ENCODE data around the gene TUBA3D.
"Not testable (repeated sequence)": the region's sequence is repeated elsewhere in the genome, so short reads cannot be mapped to it uniquely, and the experiment has no call there.

The TUBA3D gene

DNA sequence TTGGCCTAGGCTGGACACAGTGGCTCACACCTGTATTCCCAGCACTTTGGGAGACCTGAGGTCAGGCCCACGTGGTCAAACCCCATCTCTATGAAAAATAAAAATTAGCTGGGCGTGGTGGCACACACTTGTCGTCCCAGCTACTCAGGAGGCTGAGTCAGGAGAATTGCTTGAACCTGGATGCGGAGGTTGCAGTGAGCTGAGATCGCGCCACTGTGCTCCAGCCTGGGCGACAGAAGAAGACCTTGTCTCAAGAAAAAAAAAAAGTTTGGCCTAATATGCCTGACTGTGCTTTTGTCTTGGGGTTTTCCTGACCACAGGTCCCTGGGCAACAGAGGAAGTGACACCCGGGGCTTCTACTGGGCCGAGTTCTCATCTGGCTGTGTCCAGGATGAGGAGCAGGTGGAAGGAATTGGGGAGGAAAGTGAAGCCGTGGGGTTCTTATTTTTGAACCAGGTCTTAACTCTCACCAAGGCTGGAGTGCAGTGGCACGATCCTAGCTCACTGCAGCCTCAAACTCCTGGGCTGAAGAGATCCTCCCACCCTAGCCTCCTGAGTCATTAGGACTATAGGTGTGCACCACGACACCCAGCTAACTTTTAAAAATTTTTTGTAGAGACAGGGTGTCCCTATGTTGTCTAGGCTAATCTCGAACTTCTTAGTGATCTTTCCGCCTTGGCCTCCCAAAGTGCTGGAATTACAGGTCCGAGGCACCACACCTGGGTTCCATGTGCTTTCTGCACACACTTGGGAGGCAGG, 38.7 kb downstream of the TUBA3D start:
- DNase-seq (ENCODE audit: low read depth in 2 of 2) = not testable (repeated sequence)

DNA sequence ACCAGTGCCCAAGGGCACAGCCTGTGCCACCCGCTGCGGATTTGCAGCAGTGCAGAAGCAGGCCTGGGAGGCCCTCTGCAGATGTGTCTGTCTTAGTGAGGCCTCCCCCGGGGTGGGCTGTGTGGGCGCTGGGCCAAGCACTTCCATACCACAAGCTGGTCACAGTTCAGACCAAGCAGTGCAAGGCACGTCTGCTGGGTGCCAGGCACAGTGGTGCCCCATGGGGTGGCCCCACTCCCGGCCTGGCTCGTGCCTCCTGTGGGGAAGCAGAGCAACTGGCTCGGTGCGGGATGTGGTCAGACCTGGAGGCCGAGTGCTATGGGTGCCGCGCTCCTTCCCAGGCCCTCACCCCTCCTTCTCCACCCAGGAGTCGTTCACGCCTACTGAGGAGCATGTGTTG, 39.3 kb downstream of the TUBA3D start:
- DNase-seq (ENCODE audit: low read depth in 2 of 2) = not testable (repeated sequence)

DNA sequence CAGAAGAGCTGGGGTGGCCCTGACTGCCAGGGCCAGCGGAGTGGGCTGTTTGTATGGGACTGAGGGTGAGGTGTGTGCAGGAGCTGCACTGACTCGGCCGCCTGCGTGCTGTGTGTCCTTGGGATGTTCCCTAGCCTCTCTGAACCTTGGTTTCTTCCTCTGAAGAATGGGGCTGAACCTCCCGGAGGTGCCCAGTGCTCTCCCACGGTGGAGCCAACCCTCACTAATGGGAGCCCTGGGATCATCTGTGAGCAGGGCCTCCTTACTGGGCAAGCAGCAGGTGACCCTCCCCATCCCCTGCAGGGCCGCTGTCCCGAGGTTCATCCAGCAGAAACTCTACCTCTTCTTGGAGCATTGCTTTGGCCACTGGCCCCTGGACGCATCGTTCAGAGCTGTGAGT, 40.1 kb downstream of the TUBA3D start:
- DNase-seq (ENCODE audit: low read depth in 2 of 2) = no peak

DNA sequence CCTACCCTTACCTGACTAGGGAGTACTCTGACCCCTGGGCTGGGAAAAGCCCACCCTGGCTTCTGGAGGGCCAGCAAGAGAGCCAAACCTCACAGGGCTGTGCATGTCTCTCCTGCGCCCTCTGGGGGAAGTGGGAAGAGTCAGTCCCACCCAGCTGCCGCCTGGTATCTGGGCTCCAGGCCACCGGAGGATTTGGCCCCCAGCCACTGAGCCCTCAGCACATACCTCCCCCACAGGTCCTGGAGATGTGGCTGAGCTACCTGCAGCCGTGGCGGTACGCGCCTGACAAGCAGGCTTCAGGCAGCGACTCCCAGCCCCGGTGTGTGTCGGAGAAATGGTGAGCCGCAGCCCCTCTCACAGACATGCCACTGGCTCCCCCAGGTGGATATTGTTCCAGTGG, 40.7 kb downstream of the TUBA3D start:
- DNase-seq (ENCODE audit: low read depth in 2 of 2) = not testable (repeated sequence)

DNA sequence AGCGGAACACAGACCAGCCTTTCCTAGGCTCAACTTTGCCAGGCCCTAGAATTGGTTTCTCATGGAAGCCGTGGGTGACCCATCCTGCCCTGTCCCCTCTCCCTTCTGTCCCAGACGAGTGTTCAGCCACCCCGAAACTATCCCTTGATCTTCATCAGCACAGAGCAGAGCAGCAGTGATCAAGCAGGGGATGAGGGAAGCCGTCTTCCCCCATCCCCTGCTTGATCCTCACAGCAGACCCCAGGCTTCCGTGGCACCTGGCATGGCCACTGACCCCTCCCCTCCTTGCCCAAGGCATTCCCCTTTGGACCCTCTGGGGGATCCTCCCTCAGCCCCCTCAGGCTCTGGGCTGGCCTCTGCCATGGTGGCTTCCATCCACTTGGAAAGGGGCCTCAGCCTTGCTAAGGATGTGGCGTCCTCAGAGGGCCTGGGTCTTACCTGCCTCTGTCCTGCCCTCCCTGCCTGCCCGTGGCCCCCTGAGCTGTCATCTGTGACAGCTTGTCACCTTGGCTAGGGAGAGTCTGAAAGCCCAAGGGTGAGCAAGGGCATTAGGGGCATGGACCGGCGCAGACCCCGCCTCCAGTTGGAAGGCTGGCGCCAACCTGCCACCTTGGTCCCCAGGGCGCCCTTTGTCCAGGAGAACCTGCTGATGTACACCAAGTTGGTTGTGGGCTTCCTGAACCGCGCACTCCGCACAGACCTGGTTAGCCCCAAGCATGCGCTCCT, 41.4 kb downstream of the TUBA3D start:
- no peak for DNase-seq (ENCODE audit: low read depth in 2 of 2)

DNA sequence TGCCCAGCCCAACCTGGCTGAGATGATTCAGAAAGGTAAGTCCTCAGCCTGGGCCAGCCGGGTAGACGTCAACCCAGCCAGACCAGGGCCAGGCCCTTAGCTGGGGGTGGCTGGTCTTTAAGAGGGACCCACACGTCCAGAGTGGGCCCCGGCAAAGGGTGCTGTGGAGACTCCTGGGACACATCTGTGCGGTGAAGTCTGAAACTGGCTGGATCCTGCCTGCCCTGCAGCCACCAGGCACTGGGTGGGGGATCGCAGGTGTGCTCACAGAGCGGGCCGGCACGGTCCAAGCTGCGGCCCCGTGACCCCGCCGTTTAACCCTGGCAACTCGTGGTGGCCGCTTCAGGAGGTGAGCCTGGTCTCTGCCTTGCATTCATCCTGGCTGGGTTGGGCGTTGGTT, 41.9 kb downstream of the TUBA3D start:
- DNase-seq (ENCODE audit: low read depth in 2 of 2) = not testable (repeated sequence)

DNA sequence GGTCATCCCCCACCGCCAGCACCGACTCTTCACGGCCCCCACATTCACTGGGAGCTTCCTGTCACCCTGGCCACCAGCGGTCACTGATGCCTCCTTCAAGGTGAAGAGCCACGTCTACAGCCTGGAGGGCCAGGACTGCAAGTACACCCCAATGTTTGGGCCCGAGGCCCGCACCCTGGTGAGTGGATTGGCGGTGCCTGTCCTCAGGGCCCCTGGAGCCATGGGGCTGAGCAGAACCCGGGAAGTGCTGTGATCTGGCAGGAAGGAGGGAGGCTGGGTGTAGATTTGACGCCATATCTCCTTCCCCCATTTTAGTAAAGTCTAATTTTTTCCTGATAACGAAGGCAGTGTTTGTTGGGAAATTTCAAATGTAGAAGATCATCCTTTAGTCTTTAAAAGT, 42.6 kb downstream of the TUBA3D start:
- not testable (repeated sequence) for DNase-seq (ENCODE audit: low read depth in 2 of 2)

DNA sequence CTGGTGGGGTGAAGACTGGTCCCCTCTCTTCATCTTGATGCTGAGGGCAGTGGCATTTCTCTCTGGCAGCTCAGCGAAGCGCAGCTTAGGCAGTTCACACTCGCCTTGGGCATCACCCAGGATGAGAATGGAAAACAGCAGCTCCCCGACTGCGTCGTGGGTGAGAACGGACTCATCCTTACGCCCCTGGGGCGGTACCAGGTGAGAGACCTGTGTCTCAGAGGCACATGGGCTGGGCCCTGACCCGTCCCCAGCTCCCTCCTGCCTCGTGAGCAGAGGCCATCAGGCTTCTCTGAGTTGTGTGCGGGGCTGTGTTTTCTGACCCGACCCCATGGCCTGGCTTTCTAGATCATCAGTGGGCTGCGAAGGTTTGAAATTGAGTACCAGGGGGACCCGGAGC, 43.5 kb downstream of the TUBA3D start:
- no peak for DNase-seq (ENCODE audit: low read depth in 2 of 2)

DNA sequence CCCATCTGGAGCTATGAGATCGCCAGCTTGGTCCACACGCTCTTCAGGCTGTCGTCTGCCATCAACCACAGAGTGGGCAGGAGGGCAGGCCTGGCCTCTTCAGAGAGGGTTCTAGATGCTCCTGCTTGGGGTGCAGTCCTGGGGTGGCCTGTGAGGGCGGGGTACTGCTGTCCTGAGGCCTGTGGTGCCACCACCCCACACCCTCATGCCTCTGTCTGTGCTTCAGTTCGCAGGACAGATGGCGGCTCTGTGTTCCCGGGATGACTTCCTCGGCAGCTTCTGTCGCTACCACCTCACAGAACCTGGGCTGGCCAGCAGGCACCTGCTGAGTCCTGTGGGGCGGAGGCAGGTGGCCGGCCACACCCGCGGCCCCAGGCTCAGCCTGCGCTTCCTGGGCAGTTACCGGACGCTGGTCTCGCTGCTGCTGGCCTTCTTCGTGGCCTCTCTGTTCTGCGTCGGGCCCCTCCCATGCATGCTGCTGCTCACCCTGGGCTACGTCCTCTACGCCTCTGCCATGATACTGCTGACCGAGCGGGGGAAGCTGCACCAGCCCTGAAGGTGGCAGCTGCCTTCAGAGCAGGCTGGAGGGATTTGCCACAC, 44.1 kb downstream of the TUBA3D start:
- DNase-seq (ENCODE audit: low read depth in 2 of 2) = not testable (repeated sequence)

DNA sequence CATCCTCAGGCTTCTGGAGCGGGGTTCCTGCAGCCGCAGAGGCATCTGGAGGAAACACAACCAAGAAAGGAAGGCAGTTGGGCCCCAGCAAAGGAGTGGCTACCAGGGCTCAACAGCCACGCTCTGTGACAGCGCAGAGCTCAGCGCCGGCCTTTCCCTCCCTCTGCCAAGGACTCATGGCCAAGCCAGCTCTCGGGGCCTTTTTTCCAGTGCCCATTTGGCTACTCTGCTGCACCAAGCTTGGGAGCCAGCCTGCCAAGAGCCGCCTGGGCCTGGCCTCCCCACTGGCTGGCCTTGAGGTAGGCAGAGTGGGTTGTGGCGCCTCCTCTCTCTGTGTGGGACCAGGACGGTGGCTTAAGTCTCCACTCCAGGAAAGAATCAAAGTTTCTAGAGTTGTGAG, 44.6 kb downstream of the TUBA3D start:
- DNase-seq (ENCODE audit: low read depth in 2 of 2) = no peak

DNA sequence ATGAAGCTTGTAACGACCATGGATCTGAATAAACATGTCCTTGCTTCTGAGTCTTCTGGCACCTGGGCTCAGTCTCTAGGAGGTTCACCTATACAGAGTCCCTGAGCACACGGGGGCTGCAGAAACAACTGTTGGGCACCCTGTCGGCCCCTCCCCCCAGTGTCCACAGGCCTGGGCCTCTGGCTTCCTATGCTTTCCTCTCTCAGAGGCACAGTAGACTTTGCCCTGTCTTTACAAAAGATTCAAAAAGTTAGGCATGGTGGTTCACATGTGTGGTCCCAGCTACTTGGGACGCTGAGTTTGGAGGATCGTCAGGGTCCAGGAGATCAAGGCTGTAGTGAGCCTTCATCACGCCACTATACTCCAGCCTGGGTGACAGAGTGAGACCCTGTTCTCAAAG, 45.6 kb downstream of the TUBA3D start:
- not testable (repeated sequence) for DNase-seq (ENCODE audit: low read depth in 2 of 2)

DNA sequence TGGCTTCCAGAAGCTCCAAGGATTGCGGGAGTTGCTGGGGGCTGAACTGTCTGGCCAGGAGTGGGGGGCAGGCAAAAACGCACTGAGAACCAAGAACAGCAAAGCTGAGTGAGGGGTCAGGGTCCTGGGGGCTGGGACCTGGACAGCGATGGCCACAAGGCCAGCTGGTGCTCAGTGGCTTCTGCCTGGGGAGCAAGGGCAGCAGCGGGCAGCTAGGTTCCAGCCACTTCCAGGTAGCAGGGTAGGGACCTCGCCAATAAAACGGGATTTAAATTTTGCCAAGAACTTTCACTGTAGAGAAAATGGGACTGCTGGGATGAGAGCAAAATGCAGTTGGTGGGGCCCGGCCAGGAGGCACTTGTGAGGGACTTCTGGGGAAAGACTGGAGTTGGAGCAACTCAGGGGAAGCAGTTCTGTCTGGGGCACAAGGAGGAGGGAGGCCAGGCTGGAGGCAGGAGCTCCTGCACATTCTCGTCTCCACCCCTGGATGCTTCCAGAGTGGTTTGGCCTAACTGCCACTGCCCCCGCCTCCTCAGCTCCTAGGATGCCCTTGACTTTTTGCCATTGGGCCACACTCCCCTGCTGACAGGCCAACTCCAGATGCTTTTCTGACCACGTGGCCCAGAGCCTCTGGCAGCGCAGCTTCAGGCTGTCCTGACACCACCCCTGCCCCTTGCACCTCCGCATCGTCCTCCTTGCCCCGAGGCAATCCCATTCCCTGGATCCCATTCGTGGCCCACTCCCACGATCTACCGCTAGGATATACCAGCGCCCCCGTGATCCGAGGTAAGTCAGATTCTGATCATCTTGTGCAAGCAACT, 46.3 kb downstream of the TUBA3D start:
- DNase-seq (ENCODE audit: low read depth in 2 of 2) = no peak

DNA sequence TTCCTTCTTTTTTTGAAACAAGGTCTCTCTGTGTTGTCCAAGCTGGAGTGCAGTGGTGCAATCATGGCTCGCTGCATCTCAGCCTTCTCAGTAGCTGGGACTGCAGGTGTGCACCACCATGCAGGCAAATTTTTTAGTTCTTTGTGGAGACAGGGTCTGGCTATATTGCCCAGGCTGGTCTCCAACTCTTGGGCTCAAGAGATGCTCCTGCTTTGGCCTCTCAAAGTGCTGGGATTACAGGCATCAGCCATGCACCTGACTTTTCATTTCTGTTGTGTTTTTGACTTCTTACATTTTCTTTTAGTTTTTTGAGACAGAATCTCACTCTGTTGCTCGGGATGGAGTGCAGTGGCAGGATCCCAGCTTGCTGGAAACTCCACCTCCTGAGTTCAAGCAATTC, 49.3 kb downstream of the TUBA3D start:
- DNase-seq (ENCODE audit: low read depth in 2 of 2) = not testable (repeated sequence)

DNA sequence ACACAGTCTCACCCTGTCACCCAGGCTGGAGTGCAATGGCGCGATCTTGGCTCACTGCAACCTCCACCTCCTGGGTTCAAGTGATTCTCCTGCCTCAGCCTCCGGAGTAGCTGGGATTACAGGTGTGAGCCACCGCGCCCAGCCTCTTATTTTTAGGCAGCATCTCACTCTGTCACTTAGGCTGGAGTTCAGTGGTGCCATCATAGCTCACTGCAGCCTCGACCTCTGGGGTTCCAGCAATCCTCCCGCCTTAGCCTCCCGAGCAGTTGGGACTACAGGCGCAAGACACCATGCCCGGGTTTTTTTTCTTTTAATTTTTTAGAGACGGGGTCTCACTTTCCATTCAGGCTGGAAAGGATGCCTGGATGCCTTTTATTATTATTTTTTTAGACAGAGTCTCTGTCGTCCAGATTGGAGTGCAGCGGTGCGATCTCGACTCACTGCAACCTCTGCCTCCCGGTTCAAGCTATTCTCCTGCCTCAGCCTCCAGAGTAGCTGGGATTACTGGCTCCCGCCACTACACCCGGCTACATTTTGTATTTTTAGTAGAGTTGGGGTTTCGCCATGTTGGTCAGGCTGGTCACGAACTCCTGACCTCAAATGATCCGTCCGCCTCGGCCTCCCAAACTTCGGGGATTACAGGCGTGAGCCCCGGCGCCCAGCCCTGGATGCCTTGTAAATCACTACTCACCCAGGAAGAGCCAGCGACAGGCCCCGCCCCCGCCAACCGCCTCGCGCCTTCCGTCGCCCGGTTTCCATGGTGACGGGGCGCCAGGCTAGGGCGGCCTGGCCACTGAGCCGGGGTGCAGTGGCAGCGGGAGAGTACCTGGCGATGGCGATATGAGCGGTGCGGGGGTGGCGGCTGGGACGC, 51.4 kb downstream of the TUBA3D start, which contains the start of gene CCDC74A:
TSS of gene CCDC74A (plus strand) at position 758 of the 871 bp plus-strand sequence. CDS start at position 841, 83 bp downstream.
- DNase-seq (ENCODE audit: low read depth in 2 of 2) = peak; percentile 46 to 77

DNA sequence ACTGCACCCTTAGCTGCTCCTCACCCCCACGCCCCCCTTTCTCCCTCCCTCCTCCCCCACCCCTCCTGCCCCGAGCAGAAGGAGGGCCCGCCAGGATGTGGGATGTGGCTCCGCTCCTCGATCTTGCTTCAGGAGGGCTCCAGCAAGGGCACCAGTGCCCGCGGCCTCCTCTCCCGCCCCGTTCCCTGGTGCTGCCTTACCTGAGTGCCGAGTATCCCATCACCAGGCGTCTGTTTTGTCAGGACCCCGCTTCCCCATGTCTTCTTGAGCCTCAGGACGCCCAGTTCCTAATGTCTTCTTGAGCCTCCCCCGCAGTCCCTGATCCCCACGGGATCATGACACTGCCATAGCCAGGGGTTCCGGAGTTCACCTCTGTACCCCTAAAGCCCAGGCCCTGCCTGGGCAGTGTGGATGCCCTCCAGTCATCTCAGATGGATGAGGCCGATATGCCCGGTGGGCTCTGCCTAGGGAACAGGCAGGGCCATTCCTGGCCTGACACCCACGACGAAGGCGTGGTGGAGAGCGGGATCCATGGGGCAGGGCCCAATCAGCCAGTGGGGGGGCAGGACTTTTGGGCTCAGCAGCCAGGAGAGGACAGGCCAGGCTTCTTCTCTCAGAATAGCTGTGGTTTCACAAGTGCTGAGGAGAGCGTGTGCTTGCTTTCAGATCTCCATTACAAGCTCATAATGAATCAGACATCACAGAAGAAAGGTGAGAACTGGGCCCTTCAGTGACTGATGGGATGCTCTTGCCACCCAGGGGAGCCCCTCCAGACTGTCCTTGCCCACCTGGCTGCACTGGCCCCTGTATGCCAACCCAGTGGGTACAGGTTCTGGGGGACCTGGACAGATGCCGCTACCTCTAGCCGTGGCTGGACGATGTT, 53.3 kb downstream of the TUBA3D start:
- not testable (repeated sequence) for DNase-seq (ENCODE audit: low read depth in 2 of 2)

DNA sequence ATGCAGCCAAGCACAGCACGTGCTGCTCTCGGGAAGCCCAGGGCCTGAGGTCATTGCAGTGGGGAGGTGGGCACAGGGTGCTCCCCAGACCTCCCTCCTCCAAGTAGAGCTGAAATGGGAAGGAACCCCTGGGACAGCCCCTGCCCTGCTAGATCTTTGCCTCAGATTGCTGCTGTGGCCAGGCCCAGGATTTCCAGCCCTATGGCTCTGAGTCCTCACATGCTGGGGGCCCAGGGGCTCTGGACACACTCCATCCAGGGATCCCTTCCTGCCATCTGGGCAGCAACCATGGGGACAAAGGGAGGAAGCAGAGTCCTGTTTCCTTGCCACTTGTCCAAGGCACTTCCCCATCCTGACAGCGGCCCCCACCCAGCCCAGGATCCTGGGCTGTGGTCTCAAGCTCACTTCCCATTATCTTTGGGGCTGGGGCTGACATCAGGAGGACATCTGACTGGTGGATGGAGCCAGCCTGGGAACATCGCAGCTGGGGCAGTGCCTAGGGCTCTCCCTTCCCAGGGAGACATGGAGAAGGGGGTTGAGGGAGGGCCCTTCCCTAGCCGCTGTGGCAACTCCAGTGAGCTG, 54.0 kb downstream of the TUBA3D start:
- not testable (repeated sequence) for DNase-seq (ENCODE audit: low read depth in 2 of 2)

DNA sequence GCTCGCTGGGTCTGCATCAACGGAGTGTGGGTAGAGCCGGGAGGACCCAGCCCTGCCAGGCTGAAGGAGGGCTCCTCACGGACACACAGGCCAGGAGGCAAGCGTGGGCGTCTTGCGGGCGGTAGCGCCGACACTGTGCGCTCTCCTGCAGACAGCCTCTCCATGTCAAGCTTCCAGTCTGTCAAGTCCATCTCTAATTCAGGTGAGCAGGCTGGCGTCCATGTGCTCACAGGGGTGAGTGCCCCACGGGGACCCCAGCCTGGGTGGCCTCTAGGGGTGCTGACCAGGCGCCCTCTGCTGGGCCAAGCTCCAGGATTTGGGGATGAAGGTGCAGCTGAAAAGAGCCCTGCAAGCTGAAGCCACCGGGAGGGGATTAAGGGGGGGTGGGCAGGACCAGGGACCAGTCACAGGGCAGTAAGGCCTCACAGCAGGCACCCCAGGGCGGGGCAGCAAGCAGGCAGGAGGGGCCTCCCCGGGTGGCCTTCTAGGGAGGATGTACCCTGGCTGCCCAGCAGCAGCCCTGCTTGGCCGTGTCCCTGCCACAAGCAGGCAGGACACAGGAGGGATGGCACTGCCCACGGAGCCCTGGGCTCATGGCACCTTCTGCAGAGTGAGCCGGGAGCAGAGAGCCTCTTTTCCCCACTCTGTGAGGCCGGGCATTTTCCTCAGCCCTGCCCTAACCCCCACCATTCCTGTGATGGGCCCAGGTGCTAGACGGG, 54.9 kb downstream of the TUBA3D start:
- not testable (repeated sequence) for DNase-seq (ENCODE audit: low read depth in 2 of 2)

DNA sequence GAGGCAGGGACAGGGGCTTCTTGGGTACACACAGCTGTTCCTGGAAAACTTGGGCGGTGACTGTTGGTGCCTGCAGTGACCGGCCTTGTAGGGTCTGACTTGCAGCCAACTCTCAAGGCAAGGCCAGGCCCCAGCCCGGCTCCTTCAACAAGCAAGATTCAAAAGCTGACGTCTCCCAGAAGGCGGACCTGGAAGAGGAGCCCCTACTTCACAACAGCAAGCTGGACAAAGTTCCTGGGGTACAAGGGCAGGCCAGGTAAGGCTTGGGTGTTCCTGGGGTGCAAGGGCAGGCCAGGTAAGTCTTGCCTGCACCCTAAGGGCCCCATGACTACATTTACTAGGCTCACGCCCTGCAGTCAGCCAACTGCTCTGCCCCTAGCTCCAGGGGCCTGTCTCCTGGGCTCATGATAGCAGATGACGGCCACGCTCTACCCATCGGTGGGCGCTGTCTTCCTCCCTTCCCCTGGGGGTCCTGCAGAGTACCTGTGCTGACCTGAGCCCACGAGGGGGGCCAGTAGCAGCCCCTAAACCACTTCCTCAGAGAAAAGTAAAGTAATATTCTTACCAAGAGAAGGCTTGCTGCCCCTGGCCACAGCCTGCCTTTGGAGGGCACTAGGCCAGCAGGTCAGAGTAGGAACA, 55.7 kb downstream of the TUBA3D start:
- DNase-seq (ENCODE audit: low read depth in 2 of 2) = not testable (repeated sequence)

Measured in stimulated activated CD8-positive, alpha-beta memory T cell treated with anti-CD3 and anti-CD28 coated beads, Interleukin-7, amount 100 ng/mL, for 4 hours (primary cell).